Muscle of back (tissue), 11 donors: Measurements from ENCODE around the gene GDF11. TPM values are rescaled to one million over a fixed set of nuclear protein-coding genes. Genes with fewer than 3 reads are reported as not detected.

Experiments used
- DNase-seq, 3 donors: peaks; one replicate each; pipeline versions ENCODE4 v3.0.0 to v3.0.0-alpha.2; 2013
- polyA plus RNA-seq, 10 donors: library from polyadenylated mRNA; unstranded; fragments of 120-200 nt; gene quantifications; one replicate each; pipeline ENCODE4 v1.2.1, GENCODE V29; 2013; ENCODE audit not compliant: insufficient read length in 10 of 10

GDF11 gene
- polyA plus RNA-seq, 10 donors: 11.0 to 13.9 (median 12.5) TPM

DNA sequence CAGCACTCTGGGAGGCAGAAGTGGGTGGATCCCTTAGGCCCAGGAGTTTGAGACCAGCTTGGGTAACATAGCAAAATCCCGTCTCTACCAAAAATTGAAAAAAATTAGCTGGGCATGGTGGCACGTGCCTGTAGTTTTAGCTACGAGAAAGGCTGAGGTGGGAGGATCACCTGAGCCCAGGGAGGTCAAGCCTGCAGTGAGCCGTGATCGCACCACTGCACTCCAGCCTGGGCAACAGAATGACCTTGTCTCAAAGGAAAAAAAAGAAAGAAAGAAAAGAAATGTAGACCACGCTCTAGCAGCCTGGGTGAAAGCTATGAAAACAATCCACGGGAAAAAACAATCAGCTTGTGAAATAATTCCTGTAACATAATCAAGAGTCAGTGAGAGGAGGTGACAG lies 45.6 kb downstream of the GDF11 start:
- DNase-seq: no peak

DNA sequence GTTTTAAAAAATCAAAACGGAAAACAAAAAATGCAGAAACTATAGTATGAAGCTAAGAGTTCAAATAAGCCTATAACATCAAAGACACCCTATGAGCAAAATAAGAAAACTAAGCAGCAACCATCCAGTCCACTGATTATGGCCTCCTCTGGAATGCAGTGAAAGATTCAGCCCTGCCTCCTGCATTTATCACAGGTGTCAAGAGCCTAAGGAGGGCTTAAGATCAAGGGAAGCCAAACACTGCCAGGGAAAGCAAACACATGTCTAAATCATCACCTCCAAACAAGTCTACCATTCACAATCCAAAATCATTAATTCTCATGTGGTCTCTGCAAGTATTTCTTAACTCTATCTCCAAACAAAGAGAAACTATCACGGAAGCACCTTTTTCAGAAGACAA lies 46.2 kb downstream of the GDF11 start:
- no peak for DNase-seq

DNA sequence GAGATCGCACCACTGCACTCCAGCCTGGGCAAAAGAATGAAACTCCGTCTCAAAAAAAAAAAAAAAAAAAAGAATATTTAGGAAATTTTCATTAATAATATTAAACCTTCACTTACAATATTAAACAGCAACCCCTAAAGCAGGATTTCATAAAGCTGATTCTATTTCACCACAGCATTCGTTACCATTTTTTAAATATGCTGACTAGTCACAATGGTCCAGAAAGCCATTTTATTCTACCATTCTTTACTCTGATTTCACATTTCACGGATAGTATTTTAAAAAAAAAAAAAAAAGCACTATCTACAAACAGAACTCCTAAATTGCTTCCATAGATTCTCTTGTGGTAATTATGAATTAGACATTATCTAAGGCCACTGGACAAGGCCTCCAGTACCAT lies 47.0 kb downstream of the GDF11 start:
- DNase-seq: no peak

DNA sequence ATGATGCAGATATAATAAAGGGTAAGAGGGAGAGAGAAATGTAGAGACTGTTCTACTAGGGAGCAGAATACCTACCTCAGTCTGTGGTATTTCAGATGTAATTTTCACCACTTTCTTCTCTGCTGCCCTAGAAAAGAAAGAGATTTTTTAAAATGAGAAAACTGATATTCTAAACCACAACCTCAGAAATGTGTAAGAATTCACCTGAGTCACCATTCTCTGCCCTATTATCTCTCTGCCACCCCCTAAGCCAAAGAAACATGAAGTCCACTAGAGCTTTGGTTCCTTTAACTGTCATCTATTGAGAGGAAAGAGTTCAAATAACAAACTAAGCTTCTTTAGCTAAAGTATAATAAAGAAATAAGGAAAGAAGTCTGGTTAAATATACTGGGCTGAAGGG lies 53.0 kb downstream of the GDF11 start:
- DNase-seq: no peak

DNA sequence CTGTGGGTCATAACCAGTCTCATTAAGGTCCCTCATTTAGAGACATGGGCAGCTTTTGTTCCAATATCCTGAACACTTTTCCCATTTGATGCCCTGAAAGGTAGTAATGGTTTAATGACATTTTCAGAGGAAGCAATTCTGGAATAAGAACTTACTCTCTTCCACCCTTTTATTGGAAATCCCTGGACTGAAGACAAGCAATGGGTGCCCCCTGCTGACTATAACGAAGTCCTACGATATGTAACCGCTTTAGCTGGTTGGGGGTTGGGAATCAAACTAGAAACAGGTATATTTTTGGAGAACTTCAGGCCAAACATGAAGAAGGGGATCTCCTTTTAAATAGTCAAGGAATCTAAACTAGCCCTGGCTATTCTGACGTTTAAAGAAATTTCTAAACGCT lies 54.1 kb downstream of the GDF11 start:
- peak; percentile 30 to 68 (median 47) for DNase-seq

DNA sequence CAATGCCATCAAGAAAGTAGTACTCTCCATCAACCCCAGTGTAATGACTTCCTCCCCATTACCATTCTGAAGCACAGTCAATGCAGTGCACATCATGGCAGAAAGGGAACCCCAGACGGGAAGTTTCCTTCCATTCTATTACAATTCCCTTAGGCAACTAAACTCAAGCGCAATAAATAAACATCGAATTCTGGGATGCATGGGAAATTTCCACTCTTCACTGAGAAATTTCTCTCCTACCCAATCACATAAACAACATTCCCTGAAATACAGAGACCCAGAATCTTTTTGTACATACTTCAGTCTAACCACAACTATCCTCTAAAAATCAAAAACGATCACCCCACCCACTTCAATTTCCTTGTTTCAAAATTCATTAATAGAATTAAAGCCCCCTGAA lies 54.6 kb downstream of the GDF11 start:
- no peak for DNase-seq

Other genes with a start within 250 kb of the GDF11 start
- gene OR6C4, start 193.5 kb upstream of the GDF11 start, polyA plus RNA-seq: not detected
- not detected for gene OR2AP1, start 170.7 kb upstream of the GDF11 start, polyA plus RNA-seq
- gene OR10P1, start 106.2 kb upstream of the GDF11 start, polyA plus RNA-seq: not detected
- 100 to 1,000 TPM; 194 to 443 (median 371) TPM for gene ITGA7, start 35.2 kb upstream of the GDF11 start, polyA plus RNA-seq
- gene BLOC1S1, start 27.1 kb upstream of the GDF11 start, polyA plus RNA-seq: 100 to 1,000 TPM in 4 of 10 donors, 10 to 100 TPM in 6; 80.9 to 115 (median 99.5) TPM
- gene RDH5, start 22.7 kb upstream of the GDF11 start, polyA plus RNA-seq: 10 to 100 TPM in 9 of 10 donors, 1 to 10 TPM in 1; 9.3 to 49.9 (median 19.5) TPM
- 100 to 1,000 TPM; 694 to 894 (median 792) TPM for gene CD63, start 14.1 kb upstream of the GDF11 start, polyA plus RNA-seq
- 10 to 100 TPM; 62.5 to 85.4 (median 74.6) TPM for gene SARNP, start 74.6 kb downstream of the GDF11 start, polyA plus RNA-seq
- gene ORMDL2, start 74.9 kb downstream of the GDF11 start, polyA plus RNA-seq: 10 to 100 TPM; 12.1 to 19.4 (median 16.7) TPM
- 10 to 100 TPM; 20.1 to 26.6 (median 22.8) TPM for gene DNAJC14, start 86.5 kb downstream of the GDF11 start, polyA plus RNA-seq
- 1 to 10 TPM; 1.9 to 4.9 (median 3.4) TPM for gene MMP19, start 99.8 kb downstream of the GDF11 start, polyA plus RNA-seq
- 10 to 100 TPM; 18.2 to 28.2 (median 21.2) TPM for gene PYM1, start 184.8 kb downstream of the GDF11 start, polyA plus RNA-seq
- gene DGKA, start 188.0 kb downstream of the GDF11 start, polyA plus RNA-seq: 10 to 100 TPM; 12.8 to 49.9 (median 22.0) TPM
- gene PMEL, start 222.9 kb downstream of the GDF11 start, polyA plus RNA-seq: 10 to 100 TPM in 2 of 10 donors, 1 to 10 TPM in 5, under 1 TPM in 3; 0.71 to 38.1 (median 1.4) TPM
- 10 to 100 TPM; 21.0 to 42.1 (median 28.6) TPM for gene CDK2, start 223.7 kb downstream of the GDF11 start, polyA plus RNA-seq
- 100 to 1,000 TPM in 9 of 10 donors, 10 to 100 TPM in 1; 99.4 to 141 (median 121) TPM for gene RAB5B, start 231.0 kb downstream of the GDF11 start, polyA plus RNA-seq